H1 (cell line): ENCODE measurements around the gene CEP128. TPM values are rescaled to one million over a fixed set of nuclear protein-coding genes. Genes with fewer than 3 reads are reported as not detected.

Experiments
- CTCF ChIA-PET: fragments of 300-600 bp; sonication (Branson Sonifier 250); formaldehyde crosslinking; loops from one replicate; lab custom pipeline; 2021; ENCODE audit not compliant: partially characterized antibody; lab: Charles Lee
- POLR2A ChIA-PET: fragments of 300-600 bp; sonication (Branson Sonifier 250); formaldehyde crosslinking; loops from one replicate; lab custom pipeline; 2021; ENCODE audit warnings: inconsistent platforms; ENCODE audit not compliant: partially characterized antibody; lab: Charles Lee
- DNase-seq, 2 experiments: peaks; one replicate each; pipeline versions ENCODE4 v3.0.0 to v3.0.0-alpha.2; 2010 to 2022; ENCODE audit warnings: low spot score in 2 of 2, low read depth in 1 of 2, mixed read lengths in 1 of 2
- FAIRE-seq: peaks from 2 replicates; lab custom pipeline; 2011; peaks lifted over from hg19 to GRCh38; lab: Jason Lieb, UNC
- H2AFZ ChIP-seq: 2 replicates; pipeline ENCODE4 v1.8.1; 2012; ENCODE audit warnings: low read length, inconsistent platforms
- H2AK5ac ChIP-seq: 2 replicates; pipeline ENCODE4 v1.6.1; 2013; ENCODE audit warnings: low read depth, low read length
- H2BK120ac ChIP-seq: replicated peaks from 2 replicates; pipeline ENCODE3; 2013; ENCODE audit warnings: low read depth, low read length, inconsistent platforms
- H2BK12ac ChIP-seq: 2 replicates; pipeline ENCODE4 v1.6.1; 2013; ENCODE audit warnings: low read depth, low read length
- H2BK15ac ChIP-seq: 2 replicates; pipeline ENCODE4 v1.6.1; 2013; ENCODE audit warnings: low read length
- H2BK20ac ChIP-seq: 2 replicates; pipeline ENCODE4 v1.6.1; 2013; ENCODE audit warnings: low read length
- H2BK5ac ChIP-seq: 2 replicates; pipeline ENCODE4 v1.6.1; 2013; ENCODE audit warnings: low read depth, low read length
- H3K14ac ChIP-seq: 2 replicates; pipeline ENCODE4 v1.6.1; 2013; ENCODE audit warnings: inconsistent platforms; ENCODE audit not compliant: insufficient read length
- H3K18ac ChIP-seq: 2 replicates; pipeline ENCODE4 v1.6.1; 2013; ENCODE audit warnings: low read length; ENCODE audit errors: extremely low read depth
- H3K23ac ChIP-seq: 2 replicates; pipeline ENCODE4 v1.6.1; 2013; ENCODE audit warnings: inconsistent platforms; ENCODE audit not compliant: insufficient read length
- H3K23me2 ChIP-seq: 2 replicates; pipeline ENCODE4 v1.6.1; 2013; ENCODE audit warnings: low read depth, low read length
- H3K27ac ChIP-seq: 2 replicates; pipeline ENCODE4 v1.6.1; 2011; ENCODE audit warnings: low read depth, low read length, inconsistent platforms
- H3K27me3 ChIP-seq, 4 experiments: replicated peaks in 1 of 4; 1 replicate in 1 of 4; 2 replicates in 3 of 4; pipeline versions ENCODE4 v1.6.1 to v1.8.1; 2011 to 2013; ENCODE audit warnings: low read length in 3 of 4, mild to moderate bottlenecking in 3 of 4, inconsistent platforms in 2 of 4, mixed read lengths in 2 of 4, moderate library complexity in 1 of 4; ENCODE audit not compliant: control insufficient read depth in 3 of 4, insufficient read depth in 3 of 4; ENCODE audit errors: extremely low read depth in 1 of 4
- H3K36me3 ChIP-seq, 4 experiments: 2 replicates each; pipeline versions ENCODE4 v1.6.1 to v1.8.1; 2011 to 2013; ENCODE audit warnings: mild to moderate bottlenecking in 4 of 4, low read length in 3 of 4, moderate library complexity in 2 of 4, control low read depth in 1 of 4, inconsistent platforms in 1 of 4; ENCODE audit not compliant: insufficient read depth in 4 of 4, control insufficient read depth in 2 of 4
- H3K4ac ChIP-seq: replicated peaks from 2 replicates; pipeline ENCODE3; 2013; ENCODE audit warnings: low read length, low read depth, mixed read lengths, inconsistent platforms; ENCODE audit not compliant: insufficient read length
- H3K4me1 ChIP-seq, 4 experiments: replicated peaks in 1 of 4; 1 replicate in 1 of 4; 2 replicates in 3 of 4; pipeline versions ENCODE4 v1.6.1 to v1.8.1; 2011 to 2013; ENCODE audit warnings: low read length in 3 of 4, inconsistent platforms in 2 of 4, mixed read lengths in 1 of 4; ENCODE audit not compliant: insufficient read depth in 4 of 4, control insufficient read depth in 3 of 4
- H3K4me2 ChIP-seq, 2 experiments: 2 replicates each; pipeline versions ENCODE4 v1.6.1 to v1.8.1; 2011 to 2013; ENCODE audit warnings: low read depth in 2 of 2, low read length in 2 of 2, control low read depth in 1 of 2, inconsistent platforms in 1 of 2, mild to moderate bottlenecking in 1 of 2; ENCODE audit not compliant: insufficient read depth in 1 of 2
- H3K4me3 ChIP-seq, 4 experiments: fragments of 200-600, 300-600 bp in 1 of 4; sonication (generic), shearing (Covaris generic), sonication (Bioruptor Twin) in 1 of 4; 2 replicates each; pipeline versions ENCODE4 v1.5.1 to v1.8.1; 2011 to 2016; ENCODE audit warnings: low read length in 4 of 4, low read depth in 3 of 4, control low read depth in 2 of 4, inconsistent platforms in 2 of 4, mild to moderate bottlenecking in 2 of 4, mixed read lengths in 1 of 4, moderate library complexity in 1 of 4; ENCODE audit not compliant: insufficient read depth in 2 of 4; ENCODE audit errors: extremely low read depth in 1 of 4
- H3K56ac ChIP-seq: replicated peaks from 2 replicates; pipeline ENCODE3; 2013; ENCODE audit warnings: low read depth, mild to moderate bottlenecking, mixed read lengths, low read length, inconsistent platforms; ENCODE audit not compliant: insufficient read length
- H3K79me1 ChIP-seq: 2 replicates; pipeline ENCODE4 v1.6.1; 2013; ENCODE audit warnings: low read depth, low read length, control low read depth
- H3K79me2 ChIP-seq, 2 experiments: 2 replicates each; pipeline versions ENCODE4 v1.6.1 to v1.8.1; 2012 to 2013; ENCODE audit warnings: low read length in 2 of 2, mild to moderate bottlenecking in 2 of 2, inconsistent platforms in 1 of 2; ENCODE audit not compliant: insufficient read depth in 2 of 2, control insufficient read depth in 1 of 2
- H3K9ac ChIP-seq, 4 experiments: replicated peaks in 1 of 4; 1 replicate in 1 of 4; 2 replicates in 3 of 4; pipeline versions ENCODE4 v1.6.1 to v1.8.1; 2011 to 2013; ENCODE audit warnings: low read depth in 3 of 4, low read length in 3 of 4, control low read depth in 2 of 4, mild to moderate bottlenecking in 2 of 4, moderate library complexity in 2 of 4, inconsistent platforms in 1 of 4; ENCODE audit errors: extremely low read depth in 1 of 4
- H3K9me3 ChIP-seq, 2 experiments: 2 replicates each; pipeline versions ENCODE4 v1.6.1 to v1.8.1; 2012 to 2013; ENCODE audit warnings: mild to moderate bottlenecking in 2 of 2, moderate library complexity in 2 of 2, control low read depth in 1 of 2, inconsistent platforms in 1 of 2, low read depth in 1 of 2, low read length in 1 of 2, mixed read lengths in 1 of 2; ENCODE audit not compliant: insufficient read depth in 2 of 2
- H4K20me1 ChIP-seq, 2 experiments: replicated peaks in 1 of 2; 2 replicates each; pipeline versions ENCODE3 to v1.8.1; 2011 to 2013; ENCODE audit warnings: inconsistent platforms in 2 of 2, low read length in 2 of 2, mild to moderate bottlenecking in 1 of 2; ENCODE audit not compliant: insufficient read depth in 2 of 2, control insufficient read depth in 1 of 2
- H4K5ac ChIP-seq: 2 replicates; pipeline ENCODE4 v1.6.1; 2013; ENCODE audit warnings: low read length, low read depth, mixed read lengths, inconsistent platforms; ENCODE audit not compliant: insufficient read length
- H4K8ac ChIP-seq: 2 replicates; pipeline ENCODE4 v1.8.0; 2013; ENCODE audit warnings: mild to moderate bottlenecking, moderate library complexity, low read length, inconsistent platforms; ENCODE audit not compliant: insufficient read depth; ENCODE audit errors: extremely low read depth
- H4K91ac ChIP-seq: replicated peaks from 2 replicates; pipeline ENCODE3; 2013; ENCODE audit warnings: low read length, mixed read lengths, inconsistent platforms; ENCODE audit not compliant: insufficient read length
- ASH2L ChIP-seq: fragments of 200-600, 300-600 bp; sonication (generic); IDR thresholded peaks from one replicate; pipeline ENCODE4 v1.7.1; 2017; ENCODE audit warnings: low read length
- BCL11A ChIP-seq, 2 experiments: IDR thresholded peaks; one replicate each; pipeline ENCODE4 v1.6.1; 2011; ENCODE audit warnings: low read depth in 2 of 2, low read length in 2 of 2, mild to moderate bottlenecking in 2 of 2
- BRCA1 ChIP-seq: IDR thresholded peaks from 2 replicates; pipeline ENCODE4 v1.6.1; 2012; ENCODE audit warnings: low read depth, low read length, improper control_type of control experiment
- CREB1 ChIP-seq: IDR thresholded peaks from 2 replicates; pipeline ENCODE4 v1.6.1; 2012; ENCODE audit warnings: inconsistent platforms
- EGR1 ChIP-seq: IDR thresholded peaks from 2 replicates; pipeline ENCODE4 v1.6.1; 2011; ENCODE audit warnings: low read depth, low read length, borderline replicate concordance
- FOSL1 ChIP-seq: IDR thresholded peaks from 2 replicates; pipeline ENCODE4 v1.6.1; 2011; ENCODE audit warnings: mild to moderate bottlenecking, low read depth, low read length, moderate library complexity; ENCODE audit not compliant: insufficient read depth
- KDM4A ChIP-seq: IDR thresholded peaks from one replicate; pipeline ENCODE4 v1.7.1; 2012; ENCODE audit warnings: low read depth, mild to moderate bottlenecking, moderate library complexity, low read length, inconsistent platforms; ENCODE audit not compliant: severe bottlenecking
- RFX5 ChIP-seq: IDR thresholded peaks from 2 replicates; pipeline ENCODE4 v1.6.1; 2011; ENCODE audit warnings: low read depth, low read length, improper control_type of control experiment, borderline replicate concordance
- SAP30 ChIP-seq: fragments of 300-600 bp; sonication (generic); IDR thresholded peaks from 2 replicates; pipeline ENCODE4 v1.7.1; 2012; ENCODE audit warnings: low read length, moderate library complexity, mild to moderate bottlenecking, inconsistent platforms; ENCODE audit not compliant: insufficient read depth, insufficient replicate concordance
- SIN3A ChIP-seq, 2 experiments: IDR thresholded peaks in 1 of 2; conservative IDR thresholded peaks in 1 of 2; 2 replicates each; pipeline ENCODE4 v1.6.1; 2011 to 2012; ENCODE audit warnings: low read length in 2 of 2, improper control_type of control experiment in 1 of 2, low read depth in 1 of 2, mild to moderate bottlenecking in 1 of 2
- SP1 ChIP-seq: IDR thresholded peaks from 2 replicates; pipeline ENCODE4 v1.6.1; 2011; ENCODE audit warnings: low read depth, low read length
- SP4 ChIP-seq: IDR thresholded peaks from 2 replicates; pipeline ENCODE4 v1.6.1; 2012; ENCODE audit warnings: low read length, inconsistent platforms
- TBP ChIP-seq: IDR thresholded peaks from 2 replicates; pipeline ENCODE4 v1.6.1; 2011; ENCODE audit warnings: low read depth, low read length, improper control_type of control experiment
- TCF12 ChIP-seq: IDR thresholded peaks from 2 replicates; pipeline ENCODE4 v1.6.1; 2011; ENCODE audit warnings: low read depth, mild to moderate bottlenecking, low read length
- WGBS, 2 experiments: shearing (Covaris generic) in 1 of 2; methylation state at CpG; one replicate each; pipeline versions ENCODE4 v1.1.6 to v1.1.7; 2013 to 2015; ENCODE audit warnings: low lambda C conversion rate in 2 of 2, mixed read lengths in 2 of 2, inconsistent platforms in 1 of 2, low coverage in 1 of 2, missing lambda C conversion rate in 1 of 2; ENCODE audit not compliant: insufficient replicate concordance in 2 of 2, insufficient coverage in 1 of 2, insufficient read length in 1 of 2; ENCODE audit errors: extremely low coverage in 1 of 2, missing lambda C conversion rate in 1 of 2; 5-methylcytosine and 5-hydroxymethylcytosine counted together
- polyA plus RNA-seq, 7 experiments: library from polyadenylated mRNA; depleted of rRNA in 3 of 7; stranded (reverse) in 5 of 7; unstranded in 2 of 7; fragments of >200 nt in 5 of 7; fragments of 200-250 nt in 2 of 7; gene quantifications; 1 replicate in 5 of 7; 2 replicates in 1 of 7; 4 replicates in 1 of 7; pipeline versions ENCODE4 v1.2.1 to v1.2.3, GENCODE V29; 2011 to 2013; ENCODE audit warnings: missing spikeins in 2 of 7, mixed read lengths in 2 of 7
- total RNA-seq: library from RNA; stranded (reverse); fragmentation: NEBNext Ultra II Directional; extraction: Animal tissue kit (Norgen Biotek cat#: 25700); gene quantifications from 2 replicates; pipeline ENCODE4 v1.2.1, GENCODE V29; 2021
- TF ChIP-seq, protein P1 (sequence below): IDR thresholded peaks from 2 replicates; pipeline ENCODE4 v1.6.1; 2012; ENCODE audit warnings: inconsistent platforms

CEP128 gene
- total and polyA plus RNA-seq, 2 of the 8 experiments (the other 6 are each of a cell fraction or from before 2014, with no cell fraction given) = 1.9 to 17.0 TPM

DNA sequence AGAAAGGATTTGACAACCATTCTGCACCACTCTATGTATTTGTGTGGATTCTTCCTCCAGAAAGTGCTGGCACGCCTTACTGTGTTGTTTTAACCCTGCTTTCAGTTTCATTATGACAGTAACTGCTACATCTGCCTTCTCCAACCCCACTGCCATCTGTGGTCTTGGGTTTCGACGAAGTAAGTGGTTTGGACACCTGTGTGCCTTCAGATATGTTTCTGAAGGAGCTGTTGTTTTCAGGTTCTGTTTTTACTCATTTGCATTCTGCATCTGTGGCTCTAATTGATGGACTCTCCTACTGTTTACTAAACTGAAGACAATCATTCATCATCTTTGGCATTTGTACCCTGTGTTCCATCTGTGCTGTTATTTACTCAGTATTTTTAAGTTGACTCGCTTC, 18.0 kb upstream of the CEP128 start:
- H3K9me3 ChIP-seq = no peaks in the 10 kb centered on the region
- TF ChIP-seq FOSL1 (no peak), TCF12 (no peak), EGR1 (no peak), CREB1 (no peak), BCL11A (IDR thresholded peaks at IDR 0.05; ENCODE audit: low read depth in 2 of 2, low read length in 2 of 2) (no peak), KDM4A (no peak), TBP (no peak), SP4 (no peak), BRCA1 (no peak), RFX5 (no peak), ASH2L (no peak), SIN3A (conservative IDR thresholded peaks at IDR 0.05 in 1 of 2, IDR thresholded peaks at IDR 0.05 in 1 of 2; ENCODE audit: low read depth in 1 of 2, low read length in 2 of 2) (no peak), SAP30 (no peak), SP1 (no peak)
- TF ChIP-seq, protein P1, sequence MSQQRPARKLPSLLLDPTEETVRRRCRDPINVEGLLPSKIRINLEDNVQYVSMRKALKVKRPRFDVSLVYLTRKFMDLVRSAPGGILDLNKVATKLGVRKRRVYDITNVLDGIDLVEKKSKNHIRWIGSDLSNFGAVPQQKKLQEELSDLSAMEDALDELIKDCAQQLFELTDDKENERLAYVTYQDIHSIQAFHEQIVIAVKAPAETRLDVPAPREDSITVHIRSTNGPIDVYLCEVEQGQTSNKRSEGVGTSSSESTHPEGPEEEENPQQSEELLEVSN = no peak

More for the DNA sequence above, 18.0 kb upstream of the CEP128 start:
- Histone ChIP-seq H2BK120ac (no peak overlapping the region), H3K4ac (no peak overlapping the region), H3K23ac (no peak overlapping the region), H3K4me1 (peaks cover 0 to 6% (median under 1%) of the 10 kb centered on the region in 4 experiments; a peak in 2 of 7 replicates), H3K9ac (no peak overlapping the region), H3K27me3 (peaks cover 2 to 9% (median 6%) of the 10 kb centered on the region in 4 experiments; a peak in 5 of 7 replicates), H2AFZ (no peak overlapping the region), H3K23me2 (peaks cover 2% of the 10 kb centered on the region; the same call in 1 of the 2 replicates), H3K27ac (no peak overlapping the region), H3K79me1 (no peaks in the 10 kb centered on the region), H3K18ac (no peak overlapping the region), H2BK15ac (no peak overlapping the region), H3K4me3 (no peak overlapping the region), H2AK5ac (no peak overlapping the region), H3K36me3 (no peaks in the 10 kb centered on the region), H3K4me2 (no peak overlapping the region), H3K79me2 (no peaks in the 10 kb centered on the region), H4K5ac (no peak overlapping the region), H3K56ac (no peak overlapping the region), H2BK20ac (no peak overlapping the region), H3K14ac (no peak overlapping the region), H2BK12ac (no peak overlapping the region), H4K8ac (no peak overlapping the region), H4K91ac (no peak overlapping the region), H4K20me1 (no peaks in the 10 kb centered on the region), H2BK5ac (no peak overlapping the region)
- ChIA-PET POLR2A (no interaction called here), CTCF (interaction anchor here (0.6 to 1.7 kb wide), 3 partner anchors 16 to 38 kb away, joined by 3 to 8 read pairs (median 4); no protein-coding TSS in a partner anchor)
- no peak for FAIRE-seq
- no peak for DNase-seq
- WGBS, 2 experiments = 86% methylated on average over 4 of the region's 4 CpGs; no CpG with 5 or more reads in 1 of the 2 experiments
